Skeletal muscle tissue (tissue), 4 donors: ENCODE data around the gene PLIN4. TPM values are rescaled to one million over a fixed set of nuclear protein-coding genes. Genes with fewer than 3 reads are reported as not detected.

Experiments used
- H3K27ac ChIP-seq: one replicate; pipeline ENCODE4 v1.7.0; 2013; ENCODE audit warnings: mild to moderate bottlenecking, low read depth, low read length, inconsistent platforms
- H3K27me3 ChIP-seq, 3 donors: one replicate each; pipeline ENCODE4 v1.7.0; 2013; ENCODE audit warnings: low read length in 3 of 3; ENCODE audit not compliant: control insufficient read depth in 3 of 3, insufficient read depth in 3 of 3
- H3K36me3 ChIP-seq, 3 donors: one replicate each; pipeline ENCODE4 v1.7.0; 2013; ENCODE audit warnings: low read length in 3 of 3; ENCODE audit not compliant: control insufficient read depth in 3 of 3, insufficient read depth in 3 of 3
- H3K4me1 ChIP-seq, 3 donors: one replicate each; pipeline ENCODE4 v1.7.0; 2013; ENCODE audit warnings: low read length in 3 of 3, mild to moderate bottlenecking in 3 of 3; ENCODE audit not compliant: control insufficient read depth in 3 of 3, insufficient read depth in 3 of 3
- H3K4me3 ChIP-seq, 3 donors: one replicate each; pipeline ENCODE4 v1.7.0; 2013; ENCODE audit warnings: low read length in 3 of 3
- H3K9ac ChIP-seq, 3 donors: one replicate each; pipeline ENCODE4 v1.7.0; 2013; ENCODE audit warnings: low read length in 3 of 3, mild to moderate bottlenecking in 3 of 3, moderate library complexity in 2 of 3, low read depth in 1 of 3
- H3K9me3 ChIP-seq, 3 donors: one replicate each; pipeline ENCODE4 v1.7.0; 2013; ENCODE audit warnings: low read length in 3 of 3; ENCODE audit not compliant: control insufficient read depth in 3 of 3
- total RNA-seq: library from RNA; depleted of rRNA; stranded (reverse); fragments of >200 nt; gene quantifications from one replicate; pipeline ENCODE4 v1.2.3, GENCODE V29; 2014
- donor health status: Osteomylitis.

PLIN4 gene
- total RNA-seq, 1 donor from 2014 or later, result 15.7 TPM

DNA sequence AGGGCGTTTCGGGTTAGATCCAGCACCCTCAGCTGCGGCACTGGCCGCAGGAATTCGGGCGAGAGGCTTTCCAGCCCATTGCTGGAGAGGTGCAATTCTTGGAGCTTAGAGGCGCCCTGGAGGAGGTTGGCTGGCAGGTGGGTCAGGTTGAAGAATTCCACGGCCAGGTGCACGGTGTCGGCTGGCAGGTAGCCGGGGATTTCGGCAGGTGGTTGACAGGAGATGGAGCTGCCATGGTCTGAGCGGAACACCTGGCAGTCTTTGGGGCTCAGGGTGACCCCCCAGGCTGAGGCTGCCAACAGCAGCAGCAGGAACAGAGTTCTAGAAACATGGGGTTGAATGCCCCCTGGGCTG lies 20.3 kb upstream of the PLIN4 start:
- no peak overlapping the region for H3K27ac ChIP-seq
- H3K9me3 ChIP-seq, result no peaks in the 10 kb centered on the region
- H3K9ac ChIP-seq, result peak overlapping the region in 1 of 3 donors; percentile 33
- peaks cover 30 to 52% (median 41%) of the 10 kb centered on the region in 3 donors for H3K4me1 ChIP-seq
- no peak overlapping the region for H3K4me3 ChIP-seq
- H3K36me3 ChIP-seq, result no peaks in the 10 kb centered on the region
- no peaks in the 10 kb centered on the region for H3K27me3 ChIP-seq

DNA sequence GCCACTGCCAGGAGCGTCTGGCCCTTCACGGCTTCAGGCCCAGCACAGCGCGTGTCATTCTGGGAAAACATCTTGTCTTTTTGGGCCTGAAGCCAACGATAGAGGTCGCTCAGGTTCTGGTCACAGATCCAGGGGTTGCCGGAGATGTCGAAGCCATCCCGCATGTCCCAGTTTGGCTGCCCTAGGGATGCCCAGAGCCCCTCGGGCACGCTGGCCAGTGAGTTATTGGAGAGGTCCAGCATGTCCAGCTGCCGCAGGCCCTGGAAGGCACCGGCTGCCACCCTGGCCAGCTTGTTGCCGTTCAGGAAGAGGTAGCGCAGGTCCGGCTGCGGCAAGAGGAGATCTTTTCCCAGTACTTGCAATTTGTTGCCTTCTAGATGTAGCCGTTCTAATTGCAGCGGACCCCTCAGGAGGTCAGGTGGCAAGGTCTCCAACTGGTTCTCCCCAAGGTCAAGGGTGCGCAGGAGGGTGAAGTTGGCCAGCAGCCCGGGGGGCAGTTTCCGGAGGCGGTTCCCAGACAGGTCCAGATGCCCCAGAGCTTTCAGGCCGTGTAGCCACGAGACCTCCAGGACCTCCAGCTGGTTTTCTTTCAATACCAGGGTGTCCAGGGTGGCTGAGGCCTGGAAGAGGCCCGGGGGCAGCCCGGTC lies 19.8 kb upstream of the PLIN4 start:
- Histone ChIP-seq H3K27me3 (no peaks in the 10 kb centered on the region), H3K9me3 (no peaks in the 10 kb centered on the region), H3K9ac (peak overlapping the region in 1 of 3 donors; percentile 57), H3K4me1 (peaks cover 30 to 56% (median 41%) of the 10 kb centered on the region in 3 donors), H3K4me3 (no peak overlapping the region), H3K27ac (peak overlapping the region; percentile 40), H3K36me3 (no peaks in the 10 kb centered on the region)

DNA sequence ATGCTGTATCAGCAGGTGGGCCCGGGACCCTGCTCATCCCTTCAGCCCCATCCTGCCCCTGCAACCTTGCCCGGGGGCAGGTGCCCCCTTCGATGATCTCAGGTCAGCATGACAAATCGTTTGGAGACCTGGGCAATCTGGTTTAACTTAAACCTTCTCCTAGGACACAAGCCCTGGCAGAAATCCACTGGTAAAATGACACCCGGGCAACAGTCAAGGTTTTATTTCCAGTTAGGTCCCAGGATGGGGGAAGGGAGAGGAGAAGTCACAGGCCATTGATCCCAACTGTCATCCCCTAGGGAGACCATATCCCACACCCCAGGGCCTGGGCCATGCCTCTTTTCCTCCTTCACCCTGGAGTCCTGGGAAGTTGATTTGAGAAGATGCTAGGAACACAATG lies 18.5 kb upstream of the PLIN4 start:
- no peaks in the 10 kb centered on the region for H3K36me3 ChIP-seq
- no peak overlapping the region for H3K4me3 ChIP-seq
- peak overlapping the region; percentile 40 to 78 (median 40) for H3K9ac ChIP-seq
- H3K27me3 ChIP-seq, result no peaks in the 10 kb centered on the region
- peaks cover 30 to 59% (median 41%) of the 10 kb centered on the region in 3 donors for H3K4me1 ChIP-seq
- H3K9me3 ChIP-seq, result no peaks in the 10 kb centered on the region
- H3K27ac ChIP-seq, result peak overlapping the region; percentile 88

DNA sequence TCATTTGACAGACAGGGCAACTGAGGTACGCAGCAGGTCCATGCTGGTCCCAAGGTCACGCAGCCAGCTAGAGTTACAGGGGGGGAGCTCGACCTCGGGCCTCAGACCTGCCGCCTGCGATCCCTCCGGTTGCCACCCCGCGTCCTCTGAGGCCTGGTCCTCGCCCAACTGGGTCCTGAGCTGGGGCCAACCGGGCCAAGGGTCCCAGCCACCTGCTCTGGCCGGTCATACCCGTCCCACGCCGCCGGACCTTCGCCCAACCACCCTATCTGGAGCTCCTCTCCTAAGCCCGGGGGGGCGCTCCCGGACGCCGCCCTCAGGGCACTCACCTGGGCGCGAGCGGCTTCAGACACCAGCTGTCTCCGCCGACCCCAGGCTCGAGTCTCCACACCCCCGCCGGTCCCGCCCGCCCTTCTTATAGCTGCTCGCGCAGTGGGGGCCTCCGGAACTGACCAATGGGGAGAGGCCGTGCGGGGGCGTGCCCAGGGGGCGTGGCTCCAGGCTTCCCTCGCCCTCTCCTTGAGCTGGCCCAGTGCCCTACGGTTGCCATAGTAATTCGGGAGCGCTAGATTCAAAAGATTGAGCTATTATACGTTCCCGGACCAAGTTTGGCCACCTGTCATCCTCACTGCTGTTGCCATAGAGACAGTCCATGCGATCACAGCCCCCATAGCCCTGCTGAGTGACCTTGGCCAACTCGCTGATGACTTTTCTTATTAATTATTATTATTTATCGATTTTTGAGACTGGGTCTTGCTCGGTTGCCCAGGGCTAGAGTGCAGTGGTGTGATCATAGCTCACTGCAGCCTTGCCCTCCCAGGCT lies 16.8 kb upstream of the PLIN4 start, which contains the start of gene PLIN5:
Gene PLIN5 (minus strand): TSS at position 389 of the 823 bp plus-strand sequence. CDS start 1,150 bp downstream, outside the sequence.
- H3K27me3 ChIP-seq, result no peaks in the 10 kb centered on the region
- H3K36me3 ChIP-seq, result no peaks in the 10 kb centered on the region
- peak within 1 kb of the TSS; percentile 51 to 86 (median 77) for H3K9ac ChIP-seq
- H3K9me3 ChIP-seq, result no peaks in the 10 kb centered on the region
- peak within 1 kb of the TSS; percentile 88 for H3K27ac ChIP-seq
- H3K4me1 ChIP-seq, result peaks cover 30 to 66% (median 47%) of the 10 kb centered on the region in 3 donors
- H3K4me3 ChIP-seq, result peak within 1 kb of the TSS; percentile 48 to 81 (median 77)

DNA sequence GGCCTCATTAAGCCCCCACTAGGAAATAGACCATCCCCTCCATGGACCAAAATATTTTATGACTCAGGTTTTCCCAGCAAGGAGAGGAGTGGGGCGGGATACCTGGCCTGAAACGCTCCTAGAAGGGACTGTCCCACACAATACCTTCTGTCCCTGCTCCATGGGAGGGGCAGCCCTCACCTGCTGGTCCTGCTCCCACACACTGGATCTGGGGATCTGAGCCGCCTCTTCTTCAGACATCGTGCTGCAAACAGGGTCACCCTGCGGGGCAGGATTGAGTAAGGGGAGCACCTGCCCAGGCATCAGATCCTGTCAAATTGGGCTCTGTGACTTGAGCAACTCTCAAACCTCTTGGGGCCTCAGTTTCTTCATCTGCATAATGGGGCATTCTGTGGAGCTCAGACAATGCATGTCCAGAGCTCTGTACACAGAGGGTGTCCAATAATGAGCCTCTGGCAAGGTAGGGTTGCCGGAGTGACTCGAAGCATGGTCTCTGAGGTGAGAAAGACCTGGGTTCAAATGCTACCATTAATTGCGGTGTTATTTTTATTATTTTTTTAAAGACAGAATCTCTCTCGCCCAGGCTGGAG lies 15.6 kb upstream of the PLIN4 start:
- no peaks in the 10 kb centered on the region for H3K9me3 ChIP-seq
- H3K4me1 ChIP-seq, result peaks cover 30 to 61% (median 47%) of the 10 kb centered on the region in 3 donors
- H3K9ac ChIP-seq, result no peak overlapping the region
- peak overlapping the region in 2 of 3 donors; percentile 52 to 81 for H3K4me3 ChIP-seq
- H3K36me3 ChIP-seq, result peaks cover 0 to 4% (median 2%) of the 10 kb centered on the region in 3 donors
- H3K27me3 ChIP-seq, result no peaks in the 10 kb centered on the region
- H3K27ac ChIP-seq, result peak overlapping the region; percentile 88

DNA sequence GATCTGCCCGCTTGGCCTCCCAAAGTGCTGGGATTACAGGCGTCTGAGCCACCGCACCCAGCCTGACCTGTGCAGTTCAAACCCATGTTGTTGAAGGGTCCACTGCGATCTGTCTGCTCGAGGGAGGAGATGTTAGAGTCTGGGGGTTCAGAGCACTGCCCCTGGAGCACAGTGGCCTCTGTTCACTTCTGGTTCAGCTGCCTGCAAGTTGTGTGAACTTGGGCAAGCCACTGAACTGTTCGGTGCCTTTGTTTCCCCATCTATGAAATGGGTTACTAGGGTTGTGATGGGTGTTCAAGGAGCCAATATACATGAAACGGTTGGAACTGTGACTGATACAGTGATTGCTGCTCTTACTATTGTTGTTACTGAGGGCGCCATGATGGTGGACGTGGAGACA lies 15.0 kb upstream of the PLIN4 start:
- Histone ChIP-seq H3K27ac (peak overlapping the region; percentile 88), H3K4me3 (no peak overlapping the region), H3K9me3 (no peaks in the 10 kb centered on the region), H3K9ac (no peak overlapping the region), H3K36me3 (peaks cover 0 to 5% (median 4%) of the 10 kb centered on the region in 3 donors), H3K4me1 (peaks cover 29 to 61% (median 45%) of the 10 kb centered on the region in 3 donors), H3K27me3 (no peaks in the 10 kb centered on the region)

DNA sequence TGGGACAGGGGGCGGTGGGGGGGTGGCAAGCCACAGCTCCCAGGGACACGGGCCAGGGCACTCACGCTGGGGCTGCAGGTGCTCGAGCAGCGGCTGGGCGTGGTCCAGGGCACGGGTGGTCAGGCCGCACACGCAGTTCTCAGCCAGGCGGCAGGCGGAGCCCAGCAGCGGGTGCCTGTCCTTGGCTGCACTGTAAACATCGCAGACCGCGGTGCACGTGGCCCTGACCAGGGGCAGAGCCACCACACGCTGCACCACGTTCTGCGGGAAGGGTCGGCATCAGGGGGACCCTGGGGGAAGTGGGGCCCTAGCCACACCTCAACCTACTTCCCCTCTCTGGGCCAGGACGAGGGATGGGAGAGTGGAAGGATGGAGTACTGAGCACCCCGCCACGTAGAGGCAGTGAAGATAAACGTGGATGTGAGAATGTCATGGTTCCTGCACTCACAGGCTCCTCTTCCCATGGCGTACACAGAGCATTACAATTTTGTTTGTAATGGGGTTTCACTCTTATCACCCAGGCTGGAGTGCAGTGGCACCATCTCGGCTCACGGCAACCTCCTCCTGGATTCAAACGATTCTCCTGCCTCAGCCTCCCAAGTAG lies 13.4 kb upstream of the PLIN4 start:
- peaks cover 0 to 5% (median 4%) of the 10 kb centered on the region in 3 donors for H3K36me3 ChIP-seq

DNA sequence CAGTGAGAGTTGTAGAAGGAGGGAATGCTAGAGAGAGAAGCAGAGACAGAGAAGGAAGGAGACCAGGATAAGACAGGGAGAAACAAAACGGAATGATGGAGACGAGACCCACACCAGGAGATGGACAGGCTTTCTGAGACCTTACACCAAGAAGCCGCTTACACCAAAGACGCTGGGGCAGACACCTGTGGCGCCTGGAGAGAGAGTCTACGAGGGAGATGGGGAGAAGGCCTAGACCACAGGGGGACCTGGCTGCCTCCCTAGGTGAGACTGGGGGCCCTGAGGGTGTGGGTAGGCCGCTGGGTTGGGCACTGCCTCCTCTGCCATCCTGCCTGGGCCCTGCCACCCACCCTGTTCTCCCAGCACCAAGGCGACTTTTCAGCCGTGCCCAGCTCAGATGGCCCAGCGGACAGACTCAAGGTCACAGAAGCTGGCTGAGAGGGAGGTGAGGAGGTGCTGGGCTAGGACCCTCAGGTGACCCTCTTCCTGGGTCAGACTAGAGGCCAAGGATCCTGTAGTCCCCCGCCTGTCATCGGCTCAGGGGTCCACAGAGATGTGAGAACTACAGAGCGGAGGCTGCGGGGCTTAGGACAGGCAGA lies 11.7 kb upstream of the PLIN4 start:
- H3K27ac ChIP-seq, result no peak overlapping the region
- H3K9ac ChIP-seq, result no peak overlapping the region
- H3K36me3 ChIP-seq, result peaks cover 0 to 16% (median 4%) of the 10 kb centered on the region in 3 donors
- H3K27me3 ChIP-seq, result no peaks in the 10 kb centered on the region
- H3K4me1 ChIP-seq, result peaks cover 3 to 31% (median 16%) of the 10 kb centered on the region in 3 donors
- H3K4me3 ChIP-seq, result no peak overlapping the region
- no peaks in the 10 kb centered on the region for H3K9me3 ChIP-seq

More for the DNA sequence above, 13.4 kb upstream of the PLIN4 start:
- H3K27me3 ChIP-seq, result no peaks in the 10 kb centered on the region
- peak overlapping the region; percentile 25 for H3K27ac ChIP-seq
- H3K9me3 ChIP-seq, result no peaks in the 10 kb centered on the region
- H3K4me1 ChIP-seq, result peaks cover 17 to 47% (median 31%) of the 10 kb centered on the region in 3 donors
- no peak overlapping the region for H3K4me3 ChIP-seq
- no peak overlapping the region for H3K9ac ChIP-seq

DNA sequence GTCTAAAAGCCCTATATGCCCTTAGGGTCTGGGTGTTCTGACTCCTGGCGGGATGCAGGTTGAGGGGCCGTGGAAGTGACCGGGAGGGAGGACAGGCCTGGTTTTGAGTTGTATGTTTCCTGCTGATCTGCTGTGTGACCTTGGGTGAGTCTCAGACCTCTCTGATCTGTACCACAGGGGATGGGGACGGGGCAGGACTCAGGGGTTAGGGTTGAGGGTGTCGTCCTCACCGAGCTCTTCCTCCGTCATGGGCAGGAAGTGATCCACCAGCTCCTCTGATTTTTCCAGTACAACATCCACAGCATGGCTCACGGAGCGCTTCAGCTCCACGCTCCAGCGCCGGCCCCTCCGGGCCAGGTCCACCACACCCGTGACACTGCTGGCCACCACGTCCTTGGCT lies 10.6 kb upstream of the PLIN4 start:
- no peak overlapping the region for H3K27ac ChIP-seq
- no peaks in the 10 kb centered on the region for H3K27me3 ChIP-seq
- H3K4me3 ChIP-seq, result no peak overlapping the region
- H3K4me1 ChIP-seq, result peaks cover 0 to 20% (median 9%) of the 10 kb centered on the region in 3 donors
- H3K9me3 ChIP-seq, result no peaks in the 10 kb centered on the region
- no peak overlapping the region for H3K9ac ChIP-seq
- peaks cover 0 to 16% (median 4%) of the 10 kb centered on the region in 3 donors for H3K36me3 ChIP-seq
